T1000 (cell line): Measurements from ENCODE around the gene THBS3.
A peak's percentile ranks its signal among the peaks of the same experiment; 100 is the strongest.
"Not testable (repeated sequence)": the region's sequence is repeated elsewhere in the genome, so short reads cannot be mapped to it uniquely, and the experiment has no call there.

Experiments used
- DNase-seq: peaks from one replicate; lab custom pipeline; 2025; ENCODE audit warnings: mixed read lengths; lab: John Stamatoyannopoulos, UW

THBS3 gene

DNA sequence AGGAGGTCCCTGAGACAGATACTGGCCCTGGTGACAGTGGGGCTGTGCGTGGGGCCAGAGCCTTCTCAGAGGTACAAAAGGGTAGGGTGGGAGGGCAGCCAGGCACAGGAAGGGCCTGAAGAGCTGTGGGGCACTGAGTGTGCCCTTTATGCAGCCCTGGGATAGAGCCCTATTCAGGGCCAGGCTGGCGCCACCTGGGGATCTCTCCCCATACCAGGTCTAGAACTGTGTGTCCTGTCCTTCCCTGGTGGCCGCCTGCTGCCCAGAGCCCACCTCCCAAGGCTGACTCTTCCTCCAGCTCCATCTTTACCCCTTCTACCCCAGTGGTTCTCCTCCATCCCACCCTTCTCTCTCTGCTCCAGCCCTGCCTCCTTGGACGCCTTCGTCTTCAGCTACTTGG is 25.8 kb upstream of the THBS3 start:
- DNase-seq = not testable (repeated sequence)

DNA sequence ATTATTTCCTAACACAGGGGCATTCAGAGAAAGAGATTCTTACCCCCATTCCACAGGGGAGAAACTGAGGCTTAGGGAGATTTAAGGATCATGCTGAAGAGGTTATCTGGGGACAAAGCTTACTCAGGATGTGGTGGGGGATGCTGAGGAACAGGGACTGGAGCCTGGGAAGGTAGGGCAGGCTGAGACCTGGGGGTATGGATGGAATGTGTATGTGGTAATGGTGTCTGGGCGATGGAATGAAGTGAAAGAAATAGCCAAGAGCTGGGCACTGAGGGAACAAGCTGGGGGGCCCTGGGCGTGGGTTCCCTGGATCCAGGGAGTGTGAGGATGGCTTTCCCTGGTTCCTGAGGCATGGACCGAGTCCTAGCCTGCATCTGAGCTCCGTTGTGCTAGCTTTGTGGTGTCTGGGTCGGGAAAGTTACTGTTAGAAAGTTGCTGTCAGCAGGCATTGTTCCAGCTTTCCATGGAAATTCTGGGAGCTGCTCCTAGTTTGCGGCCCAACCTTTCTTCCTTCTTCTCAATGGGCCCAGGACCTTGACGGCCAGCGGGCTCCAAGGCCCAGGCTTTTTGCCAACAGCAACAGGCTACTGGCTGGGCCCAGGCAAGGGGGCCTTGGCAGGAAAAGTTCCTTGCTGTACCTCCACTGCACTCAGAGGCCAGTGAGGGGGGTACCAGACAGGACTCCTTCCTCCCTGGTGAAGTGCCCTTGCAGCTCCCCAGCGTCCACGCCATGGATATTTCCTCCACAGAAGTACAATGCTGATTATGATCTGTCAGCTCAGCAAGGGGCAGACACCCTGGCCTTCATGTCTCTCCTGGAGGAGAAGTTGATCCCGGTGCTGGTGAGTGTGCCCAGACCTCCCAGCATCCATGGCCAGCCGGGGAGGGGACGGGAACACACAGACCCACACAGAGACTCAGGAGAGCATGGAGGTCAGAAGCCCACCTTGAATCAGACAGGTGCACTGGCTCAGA is 24.6 kb upstream of the THBS3 start:
- DNase-seq = not testable (repeated sequence)

DNA sequence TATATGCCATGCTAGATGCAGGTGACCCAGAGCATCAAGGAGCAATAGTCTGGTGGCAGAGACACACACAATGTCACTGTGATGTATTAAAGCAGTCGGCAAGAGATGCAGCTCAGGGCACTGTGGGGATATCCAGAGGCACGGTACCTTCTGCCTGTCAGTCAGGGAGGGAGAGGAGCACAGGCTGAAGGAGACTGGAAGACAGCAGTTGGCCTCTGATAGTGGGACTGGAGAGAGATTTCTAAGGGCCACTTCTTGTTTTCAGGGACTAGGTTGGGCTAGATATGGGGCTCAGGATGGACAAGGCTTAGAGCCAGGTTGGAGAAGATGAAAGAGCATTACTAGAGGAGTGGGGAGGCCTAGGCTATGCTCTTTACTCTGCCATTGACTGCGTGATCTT is 23.6 kb upstream of the THBS3 start:
- not testable (repeated sequence) for DNase-seq

GRCh38 chr1:155228096-155228427 is 20.4 kb upstream of the THBS3 start:
- no peak for DNase-seq

- peak; percentile 93 for DNase-seq
Measured at GRCh38 chr1:155227261-155228095, 19.8 kb upstream of the THBS3 start.

GRCh38 chr1:155226910-155227260 is 19.2 kb upstream of the THBS3 start:
- no peak for DNase-seq

- peak; percentile 1 for DNase-seq
Measured at GRCh38 chr1:155226188-155226909, 18.7 kb upstream of the THBS3 start.

DNA sequence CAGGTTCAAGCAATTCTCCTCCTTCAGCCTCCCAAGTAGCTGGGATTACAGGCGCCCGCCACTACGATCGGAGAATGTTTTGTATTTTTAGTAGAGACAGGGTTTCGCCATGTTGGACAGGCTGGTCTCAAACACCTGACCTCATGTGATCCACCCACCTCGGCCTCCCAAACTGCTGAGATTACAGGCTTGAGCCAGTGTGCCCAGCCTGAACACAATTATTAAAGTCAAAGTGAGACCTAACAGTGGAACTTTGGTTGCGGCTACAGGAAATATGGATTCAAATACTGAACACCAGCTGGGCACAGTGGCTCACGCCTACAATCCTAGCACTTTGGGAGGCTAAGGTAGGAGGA is 17.7 kb upstream of the THBS3 start:
- not testable (repeated sequence) for DNase-seq

- DNase-seq = no peak
Measured at GRCh38 chr1:155223047-155223446, 15.3 kb upstream of the THBS3 start.

- not testable (repeated sequence) for DNase-seq
Measured at GRCh38 chr1:155220211-155220965, 12.7 kb upstream of the THBS3 start.

GRCh38 chr1:155219592-155220031 is 11.9 kb upstream of the THBS3 start:
- no peak for DNase-seq

DNA sequence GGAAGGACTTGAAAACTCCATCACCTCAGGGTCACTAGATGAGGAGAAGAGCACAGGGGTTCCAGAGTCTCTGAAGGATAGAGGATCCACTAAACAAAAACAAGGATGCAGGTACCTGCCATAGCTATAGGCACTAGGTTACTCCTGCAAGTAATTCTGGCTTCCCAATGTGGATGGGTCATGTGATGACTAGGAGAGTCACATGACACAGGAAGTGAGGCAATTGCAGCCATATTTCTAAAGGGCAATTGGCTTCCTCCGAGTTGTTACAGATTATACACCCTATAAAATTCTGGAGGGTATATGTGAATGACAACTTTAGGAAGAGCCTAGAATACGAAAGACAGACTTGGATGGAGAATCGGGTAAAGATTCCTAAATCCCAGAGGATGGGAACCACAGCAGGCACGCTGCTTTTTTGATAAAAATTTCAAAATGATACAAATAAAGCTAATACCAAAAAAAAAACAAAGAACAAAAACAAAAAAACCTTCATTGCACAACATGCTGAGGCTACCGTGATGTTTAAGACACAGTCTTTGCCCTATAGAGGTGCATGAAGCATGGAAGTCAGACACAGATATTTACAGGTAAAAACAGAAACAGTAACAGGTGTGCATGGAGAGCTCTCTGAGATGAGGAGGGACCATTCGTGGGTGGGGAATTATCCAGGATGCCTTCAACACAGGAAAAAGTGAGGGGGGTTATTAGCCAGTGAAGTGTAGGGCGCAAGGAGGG is 11.3 kb upstream of the THBS3 start:
- DNase-seq = peak; percentile 21

DNA sequence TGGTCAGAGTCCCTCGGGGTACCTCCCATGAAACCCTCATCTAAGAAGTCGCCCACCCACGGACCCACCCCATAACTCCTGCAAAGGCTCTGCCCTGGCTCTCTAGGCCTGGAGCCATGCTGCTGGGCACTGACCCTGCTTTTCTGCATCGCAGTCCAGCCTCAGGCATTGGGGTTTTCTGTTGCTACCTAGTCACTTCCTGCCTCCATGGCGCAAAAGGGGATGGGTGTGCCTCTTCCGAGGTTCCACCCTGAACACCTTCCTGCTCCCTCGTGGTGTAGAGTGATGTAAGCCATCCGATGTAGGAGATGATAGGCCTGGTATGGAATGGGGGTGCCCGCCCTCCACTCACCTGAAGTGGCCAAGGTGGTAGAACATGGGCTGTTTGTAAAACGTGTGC is 7.0 kb upstream of the THBS3 start:
- not testable (repeated sequence) for DNase-seq

- not testable (repeated sequence) for DNase-seq
Measured at GRCh38 chr1:155212051-155212440, 4.3 kb upstream of the THBS3 start.

DNA sequence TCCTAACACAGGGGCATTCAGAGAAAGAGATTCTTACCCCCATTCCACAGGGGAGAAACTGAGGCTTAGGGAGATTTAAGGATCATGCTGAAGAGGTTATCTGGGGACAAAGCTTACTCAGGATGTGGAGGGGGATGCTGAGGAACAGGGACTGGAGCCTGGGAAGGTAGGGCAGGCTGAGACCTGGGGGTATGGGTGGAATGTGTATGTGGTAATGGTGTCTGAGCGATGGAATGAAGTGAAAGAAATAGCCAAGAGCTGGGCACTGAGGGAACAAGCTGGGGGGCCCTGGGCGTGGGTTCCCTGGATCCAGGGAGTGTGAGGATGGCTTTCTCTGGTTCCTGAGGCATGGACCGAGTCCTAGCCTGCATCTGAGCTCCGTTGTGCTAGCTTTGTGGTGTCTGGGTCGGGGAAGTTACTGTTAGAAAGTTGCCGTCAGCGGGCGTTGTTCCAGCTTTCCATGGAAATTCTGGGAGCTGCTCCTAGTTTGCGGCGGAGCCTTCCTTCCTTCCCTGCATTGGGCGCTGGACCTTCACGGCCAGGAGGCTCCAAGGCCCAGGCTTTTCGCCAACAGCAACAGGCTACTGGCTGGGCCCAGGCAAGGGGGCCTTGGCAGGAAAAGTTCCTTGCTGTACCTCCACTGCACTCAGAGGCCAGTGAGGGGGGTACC is 3.8 kb upstream of the THBS3 start:
- not testable (repeated sequence) for DNase-seq

DNA sequence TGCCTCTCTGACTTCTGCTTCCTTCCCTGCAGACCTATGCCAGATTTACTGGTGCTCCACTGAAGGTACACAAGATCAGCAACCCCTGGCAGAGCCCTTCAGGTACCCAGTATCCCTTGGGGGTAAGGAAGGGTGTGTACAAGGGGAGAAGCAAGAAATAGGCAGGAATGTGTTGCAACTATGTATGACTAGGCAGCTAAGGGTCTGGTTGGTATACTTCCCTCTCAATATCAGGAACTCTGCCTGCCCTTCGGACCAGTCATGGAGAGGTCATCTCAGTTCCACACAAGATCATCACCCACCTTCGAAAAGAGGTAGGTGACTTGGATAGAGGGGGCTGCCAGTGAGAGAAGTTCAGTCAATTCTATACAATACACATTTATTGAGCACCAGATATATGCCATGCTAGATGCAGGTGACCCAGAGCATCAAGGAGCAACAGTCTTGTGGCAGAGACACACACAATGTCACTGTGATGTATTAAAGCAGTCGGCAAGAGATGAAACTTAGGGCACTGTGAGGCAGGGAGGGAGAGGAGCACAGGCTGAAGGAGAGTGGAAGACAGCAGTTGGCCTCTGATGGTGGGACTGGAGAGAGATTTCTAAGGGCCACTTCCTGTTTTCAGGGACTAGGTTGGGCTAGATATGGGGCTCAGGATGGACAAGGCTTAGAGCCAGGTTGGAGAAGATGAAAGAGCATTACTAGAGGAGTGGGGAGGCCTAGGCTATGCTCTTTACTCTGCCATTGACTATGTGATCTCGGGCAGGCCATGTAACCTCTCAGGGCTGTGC is 2.8 kb upstream of the THBS3 start:
- DNase-seq = no peak

- DNase-seq = no peak
Measured at GRCh38 chr1:155209312-155209721, 1.6 kb upstream of the THBS3 start.

- DNase-seq = peak; percentile 81
Measured at GRCh38 chr1:155208541-155209311, 1.0 kb upstream of the THBS3 start, which contains the start of gene MTX1. Gene MTX1 (plus strand): TSS chr1:155208695. CDS start chr1:155208805, 110 bp downstream.
